ENCODE measurements around the gene API5.
"Not testable (repeated sequence)": the region's sequence is repeated elsewhere in the genome, so short reads cannot be mapped to it uniquely, and the experiment has no call there.

The API5 gene

GRCh38 chr11:43315966-43316365 is 4.2 kb downstream of the API5 start:
- no peaks in the 10 kb centered on the region for H3K9me3 ChIP-seq (ENCODE audit: severe bottlenecking)
- H3K4me3 ChIP-seq (ENCODE audit: low read depth, low read length), result no peak overlapping the region
- H3K27ac ChIP-seq, result no peak overlapping the region
- TF ChIP-seq CTCF (IDR thresholded peaks at IDR 0.05; ENCODE audit: low read depth, low read length), result no peak
- no peaks in the 10 kb centered on the region for H3K27me3 ChIP-seq (ENCODE audit: insufficient read depth, low read depth, severe bottlenecking)
- DNase-seq, result no peak
- H3K36me3 ChIP-seq, result peaks cover 53% of the 10 kb centered on the region

DNA sequence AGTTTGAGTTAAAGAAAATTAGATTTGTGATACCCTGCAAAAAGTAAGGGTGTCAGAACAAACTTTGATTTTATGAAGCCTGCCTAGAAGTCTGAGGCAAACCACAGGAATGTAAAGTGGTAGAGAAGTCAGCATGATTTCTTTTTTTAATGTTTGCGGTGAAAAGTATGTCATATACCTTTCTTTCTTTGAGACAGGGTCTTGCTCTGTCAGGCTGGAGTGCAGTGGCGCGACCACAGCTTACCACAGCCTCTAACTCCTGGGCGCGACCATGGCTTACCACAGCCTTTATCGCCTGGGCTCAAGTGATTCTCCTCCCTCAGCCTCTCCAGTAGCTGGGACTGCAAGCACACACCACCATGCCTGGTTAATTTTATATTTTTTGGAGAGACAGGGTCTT is 4.7 kb downstream of the API5 start:
- no peaks in the 10 kb centered on the region for H3K9me3 ChIP-seq (ENCODE audit: severe bottlenecking)
- H3K4me3 ChIP-seq (ENCODE audit: low read depth, low read length), result no peak overlapping the region
- H3K36me3 ChIP-seq, result peaks cover 57% of the 10 kb centered on the region
- no peak overlapping the region for H3K27ac ChIP-seq
- no peaks in the 10 kb centered on the region for H3K27me3 ChIP-seq (ENCODE audit: insufficient read depth, low read depth, severe bottlenecking)
- no peak for TF ChIP-seq CTCF (IDR thresholded peaks at IDR 0.05; ENCODE audit: low read depth, low read length)
- no peak for DNase-seq

DNA sequence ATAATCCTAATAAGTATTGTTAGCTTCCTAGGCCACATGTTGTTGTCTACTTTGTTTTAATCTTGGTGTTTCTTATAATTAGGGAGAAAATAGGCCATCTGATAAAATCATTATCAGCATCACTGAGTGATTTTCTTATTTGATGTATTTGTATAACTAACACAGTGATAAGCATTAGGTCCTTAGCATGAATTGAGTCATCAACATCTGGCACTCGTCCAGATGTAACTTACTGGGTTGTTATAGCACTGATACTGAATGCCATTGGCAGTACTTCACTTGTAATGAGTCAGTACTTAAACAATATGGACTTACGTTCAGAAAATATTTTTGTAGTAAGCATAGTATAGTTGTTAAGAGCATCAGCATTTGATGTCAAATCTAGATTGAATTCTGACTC is 16.2 kb downstream of the API5 start:
- no peak for TF ChIP-seq CTCF (IDR thresholded peaks at IDR 0.05; ENCODE audit: low read depth, low read length)
- no peak overlapping the region for H3K27ac ChIP-seq
- H3K9me3 ChIP-seq (ENCODE audit: severe bottlenecking), result no peaks in the 10 kb centered on the region
- H3K36me3 ChIP-seq, result peaks cover 95% of the 10 kb centered on the region
- DNase-seq, result no peak
- no peak overlapping the region for H3K4me3 ChIP-seq (ENCODE audit: low read depth, low read length)
- no peaks in the 10 kb centered on the region for H3K27me3 ChIP-seq (ENCODE audit: insufficient read depth, low read depth, severe bottlenecking)

DNA sequence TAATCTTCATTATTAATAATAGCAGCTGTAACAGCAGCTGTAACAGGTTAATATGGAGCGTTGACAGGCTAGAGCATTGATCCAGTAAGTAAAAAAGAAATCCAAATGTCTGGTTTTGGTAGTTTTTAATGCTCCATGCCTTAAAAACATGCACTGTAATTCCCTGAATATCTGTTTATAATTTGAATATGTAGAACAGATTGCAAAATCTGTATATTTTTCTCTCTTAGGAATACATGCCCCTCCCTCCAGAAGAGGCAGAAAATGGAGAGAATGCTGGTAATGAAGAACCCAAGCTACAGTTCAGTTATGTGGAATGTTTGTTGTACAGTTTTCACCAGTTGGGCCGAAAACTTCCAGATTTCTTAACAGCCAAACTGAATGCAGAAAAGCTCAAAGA is 16.7 kb downstream of the API5 start:
- TF ChIP-seq CTCF (IDR thresholded peaks at IDR 0.05; ENCODE audit: low read depth, low read length), result no peak
- no peak overlapping the region for H3K4me3 ChIP-seq (ENCODE audit: low read depth, low read length)

DNA sequence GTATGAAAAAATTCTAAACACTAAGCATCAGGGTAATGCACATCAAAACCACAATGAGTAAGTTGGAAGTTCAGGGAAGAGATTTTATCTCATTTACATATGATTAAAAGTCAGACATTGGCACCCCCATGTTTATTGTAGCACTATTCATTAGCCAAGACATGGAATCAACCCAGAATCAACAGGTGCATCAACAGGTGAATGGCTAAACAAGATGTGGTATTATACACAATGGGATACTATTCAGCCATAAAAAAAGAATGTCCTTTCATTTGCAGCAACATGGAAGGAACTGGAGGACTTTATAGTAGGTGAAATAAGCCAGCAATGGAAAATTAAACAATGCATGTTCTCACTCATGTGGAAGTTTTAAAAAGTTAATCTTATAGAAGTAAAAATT is 29.4 kb downstream of the API5 start:
- no peaks in the 10 kb centered on the region for H3K27me3 ChIP-seq (ENCODE audit: insufficient read depth, low read depth, severe bottlenecking)
- H3K9me3 ChIP-seq (ENCODE audit: severe bottlenecking), result no peaks in the 10 kb centered on the region
- no peak for TF ChIP-seq CTCF (IDR thresholded peaks at IDR 0.05; ENCODE audit: low read depth, low read length)
- no peak overlapping the region for H3K4me3 ChIP-seq (ENCODE audit: low read depth, low read length)
- no peak overlapping the region for H3K27ac ChIP-seq
- no peak for DNase-seq
- peaks cover 33% of the 10 kb centered on the region for H3K36me3 ChIP-seq

More for the DNA sequence above, 16.7 kb downstream of the API5 start:
- Histone ChIP-seq H3K9me3 (ENCODE audit: severe bottlenecking) (no peaks in the 10 kb centered on the region), H3K36me3 (peaks cover 95% of the 10 kb centered on the region), H3K27ac (no peak overlapping the region), H3K27me3 (ENCODE audit: insufficient read depth, low read depth, severe bottlenecking) (no peaks in the 10 kb centered on the region)
- no peak for DNase-seq

DNA sequence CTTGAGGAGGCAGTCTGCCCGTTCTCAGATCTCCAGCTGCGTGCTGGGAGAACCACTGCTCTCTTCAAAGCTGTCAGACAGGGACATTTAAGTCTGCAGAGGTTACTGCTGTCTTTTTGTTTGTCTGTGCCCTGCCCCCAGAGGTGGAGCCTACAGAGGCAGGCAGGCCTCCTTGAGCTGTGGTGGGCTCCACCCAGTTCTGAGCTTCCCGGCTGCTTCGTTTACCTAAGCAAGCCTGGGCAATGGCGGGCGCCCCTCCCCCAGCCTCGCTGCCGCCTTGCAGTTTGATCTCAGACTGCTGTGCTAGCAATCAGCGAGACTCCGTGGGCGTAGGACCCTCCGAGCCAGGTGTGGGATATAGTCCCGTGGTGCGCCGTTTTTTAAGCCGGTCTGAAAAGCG is 39.6 kb downstream of the API5 start:
- not testable (repeated sequence) for H3K4me3 ChIP-seq (ENCODE audit: low read depth, low read length); H3K9me3 ChIP-seq (ENCODE audit: severe bottlenecking); H3K36me3 ChIP-seq; H3K27ac ChIP-seq; DNase-seq; H3K27me3 ChIP-seq (ENCODE audit: insufficient read depth, low read depth, severe bottlenecking)

All from WERI-Rb-1 (cell line).